Vagina (tissue), 2 donors: ENCODE measurements around the gene HDAC6. TPM values are rescaled to one million over a fixed set of nuclear protein-coding genes. Genes with fewer than 3 reads are reported as not detected.
"Not testable (repeated sequence)": the region's sequence is repeated elsewhere in the genome, so short reads cannot be mapped to it uniquely, and the experiment has no call there.

Source experiments
- DNase-seq, 2 donors: peaks; one replicate each; pipeline ENCODE4 v3.0.0-alpha.2; 2017; ENCODE audit errors: extremely low spot score in 2 of 2
- H3K27ac ChIP-seq: fragments of 200-600 bp; sonication (generic); one replicate; pipeline ENCODE4 v1.5.1; 2019
- H3K27me3 ChIP-seq: fragments of 200-600 bp; sonication (generic); one replicate; pipeline ENCODE4 v1.5.1; 2019
- H3K36me3 ChIP-seq, 2 donors: fragments of 200-600 bp; sonication (generic); one replicate each; pipeline ENCODE4 v1.5.1; 2017 to 2019
- H3K4me1 ChIP-seq: fragments of 200-600 bp; sonication (generic); one replicate; pipeline ENCODE4 v1.5.1; 2019
- H3K4me3 ChIP-seq, 2 donors: fragments of 200-600 bp; sonication (generic); 1 replicate in 1 of 2; 2 replicates in 1 of 2; pipeline ENCODE4 v1.5.1; 2016 to 2019
- H3K9me3 ChIP-seq: fragments of 200-600 bp; sonication (generic); one replicate; pipeline ENCODE4 v1.5.1; 2019
- CTCF ChIP-seq, 3 experiments: fragments of 450-650 bp in 2 of 3; fragments of 200-600 bp in 1 of 3; sonication (generic) in 1 of 3; IDR thresholded peaks; one replicate each; pipeline ENCODE4 v1.5.1; 2017 to 2019; ENCODE audit warnings: antibody characterized with exemption in 3 of 3, mild to moderate bottlenecking in 2 of 3, moderate library complexity in 2 of 3
- POLR2A ChIP-seq, 2 donors: fragments of 450-650 bp; IDR thresholded peaks; one replicate each; pipeline ENCODE4 v1.6.1; 2017; ENCODE audit warnings: antibody characterized with exemption in 2 of 2, mild to moderate bottlenecking in 2 of 2, moderate library complexity in 2 of 2
- POLR2AphosphoS5 ChIP-seq, 2 donors: sonication (generic); formaldehyde crosslinking; IDR thresholded peaks; one replicate each; pipeline ENCODE4 v1.9.0; 2017; ENCODE audit warnings: antibody characterized with exemption in 2 of 2, mild to moderate bottlenecking in 2 of 2, low read depth in 1 of 2; ENCODE audit not compliant: insufficient read depth in 1 of 2
- intact Hi-C: fragments of 100-400 bp; cut with DNase I; formaldehyde crosslinking; loops from one replicate; pipeline ENCODE4 v1.15.1; 2023
- small RNA-seq: library from RNA; depleted of rRNA; stranded (forward); fragments of <200 nt; gene quantifications from one replicate; pipeline ENCODE3, GENCODE V24; 2016
- total RNA-seq: library from RNA; depleted of rRNA; stranded (reverse); fragments of >200 nt; gene quantifications from one replicate; pipeline ENCODE4 v1.2.3, GENCODE V29; 2016

Gene HDAC6
- total RNA-seq, 1 donor from 2014 or later = 67.8 TPM

DNA sequence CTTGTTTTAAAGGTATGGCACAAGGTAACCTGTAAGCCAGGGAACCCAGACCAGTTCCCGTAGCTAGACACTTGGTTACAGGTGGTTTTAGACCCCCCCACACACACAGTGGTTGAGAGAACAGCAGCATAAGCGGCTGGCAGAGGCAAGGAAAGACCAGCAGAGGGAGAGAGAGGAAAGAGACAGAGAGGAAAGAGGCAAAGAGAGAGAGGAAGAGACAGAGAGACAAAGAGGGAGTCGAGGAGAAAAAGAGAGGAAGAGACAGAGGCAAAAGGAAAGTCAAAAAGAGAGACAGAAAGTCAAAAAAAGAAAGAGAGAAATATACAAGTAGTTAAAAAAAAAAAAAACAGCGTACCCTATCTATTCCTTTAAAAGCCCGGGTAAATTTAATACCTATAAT, 53.0 kb downstream of the HDAC6 start:
- Histone ChIP-seq H3K9me3 (no peaks in the 10 kb centered on the region), H3K27me3 (no peaks in the 10 kb centered on the region), H3K27ac (no peak overlapping the region), H3K4me1 (no peaks in the 10 kb centered on the region), H3K4me3 (no peak overlapping the region), H3K36me3 (no peaks in the 10 kb centered on the region)
- DNase-seq = no peak
- intact Hi-C loops = no loop called here
- no peak for TF ChIP-seq CTCF (IDR thresholded peaks at IDR 0.05)
- TF ChIP-seq POLR2AphosphoS5 (IDR thresholded peaks at IDR 0.05; ENCODE audit: insufficient read depth in 1 of 2, low read depth in 1 of 2) = no peak
- no peak for TF ChIP-seq POLR2A (IDR thresholded peaks at IDR 0.05)

DNA sequence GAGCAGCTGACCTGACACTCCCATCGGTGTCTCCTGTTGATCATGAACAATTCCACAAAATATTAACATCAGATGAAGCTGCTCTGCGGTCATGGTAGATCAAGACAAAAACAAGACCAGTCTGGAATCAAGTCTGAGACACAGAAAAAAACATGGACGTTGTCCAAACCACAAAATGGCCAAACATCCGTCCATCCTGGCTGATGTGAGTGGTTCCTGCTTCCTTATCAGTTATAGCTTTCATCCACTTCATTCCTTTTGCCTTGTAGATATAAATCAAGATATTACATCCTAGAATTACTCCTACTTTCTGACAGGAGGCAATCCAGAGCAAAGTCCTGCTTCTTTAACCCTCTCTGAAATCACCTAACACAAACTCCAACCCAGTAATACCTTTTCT, 62.3 kb downstream of the HDAC6 start:
- DNase-seq = no peak
- no peaks in the 10 kb centered on the region for H3K27me3 ChIP-seq
- no peak overlapping the region for H3K4me3 ChIP-seq
- H3K36me3 ChIP-seq = no peaks in the 10 kb centered on the region
- intact Hi-C loops = no loop called here
- no peak for TF ChIP-seq POLR2A (IDR thresholded peaks at IDR 0.05)
- no peaks in the 10 kb centered on the region for H3K4me1 ChIP-seq
- no peak overlapping the region for H3K27ac ChIP-seq
- no peaks in the 10 kb centered on the region for H3K9me3 ChIP-seq

DNA sequence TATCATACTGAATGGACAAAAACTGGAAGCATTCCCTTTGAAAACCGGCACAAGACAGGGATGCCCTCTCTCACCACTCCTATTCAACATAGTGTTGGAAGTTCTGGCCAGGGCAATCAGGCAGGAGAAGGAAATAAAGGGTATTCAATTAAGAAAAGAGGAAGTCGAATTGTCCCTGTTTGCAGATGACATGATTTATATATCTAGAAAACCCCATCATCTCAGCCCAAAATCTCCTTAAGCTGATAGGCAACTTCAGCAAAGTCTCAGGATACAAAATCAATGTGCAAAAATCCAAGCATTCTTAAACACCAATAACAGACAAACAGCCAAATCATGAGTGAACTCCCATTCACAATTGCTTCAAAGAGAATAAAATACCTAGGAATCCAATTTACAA, 70.2 kb downstream of the HDAC6 start:
- H3K27ac ChIP-seq, intact Hi-C loops, H3K4me1 ChIP-seq, H3K36me3 ChIP-seq, H3K27me3 ChIP-seq, H3K4me3 ChIP-seq, DNase-seq, H3K9me3 ChIP-seq: not testable (repeated sequence)

Small RNA genes within 50 kb of the gene (small RNA-seq; reads per million reads assigned to genes)
- gene RNU6-29P = not detected

Other genes starting within 250 kb of the HDAC6 start
- 148 TPM for gene RBM3, start 227.6 kb upstream of the HDAC6 start, total RNA-seq
- gene WDR13, start 204.6 kb upstream of the HDAC6 start, total RNA-seq = 111 TPM
- gene WAS, start 118.3 kb upstream of the HDAC6 start, total RNA-seq = 4.4 TPM
- 2.2 TPM for gene SUV39H1, start 105.3 kb upstream of the HDAC6 start, total RNA-seq
- not detected for gene GLOD5, start 40.3 kb upstream of the HDAC6 start, total RNA-seq
- gene GATA1, start 15.5 kb upstream of the HDAC6 start, total RNA-seq = 1.2 TPM
- gene ERAS, start 24.4 kb downstream of the HDAC6 start, total RNA-seq = not detected
- gene PCSK1N, start 33.5 kb downstream of the HDAC6 start, total RNA-seq = 15.0 TPM
- gene TIMM17B, start 95.7 kb downstream of the HDAC6 start, total RNA-seq = 43.5 TPM
- gene PQBP1, start 95.9 kb downstream of the HDAC6 start, total RNA-seq = 67.5 TPM
- gene SLC35A2, start 109.6 kb downstream of the HDAC6 start, total RNA-seq = 7.1 TPM
- gene PIM2, start 117.0 kb downstream of the HDAC6 start, total RNA-seq = 11.5 TPM
- 44.7 TPM for gene OTUD5, start 155.5 kb downstream of the HDAC6 start, total RNA-seq
- gene KCND1, start 169.8 kb downstream of the HDAC6 start, total RNA-seq = 2.0 TPM
- gene GRIPAP1, start 200.2 kb downstream of the HDAC6 start, total RNA-seq = 27.5 TPM
- 87.4 TPM for gene TFE3, start 241.3 kb downstream of the HDAC6 start, total RNA-seq